ENCODE results near the gene ATXN1.

DNA sequence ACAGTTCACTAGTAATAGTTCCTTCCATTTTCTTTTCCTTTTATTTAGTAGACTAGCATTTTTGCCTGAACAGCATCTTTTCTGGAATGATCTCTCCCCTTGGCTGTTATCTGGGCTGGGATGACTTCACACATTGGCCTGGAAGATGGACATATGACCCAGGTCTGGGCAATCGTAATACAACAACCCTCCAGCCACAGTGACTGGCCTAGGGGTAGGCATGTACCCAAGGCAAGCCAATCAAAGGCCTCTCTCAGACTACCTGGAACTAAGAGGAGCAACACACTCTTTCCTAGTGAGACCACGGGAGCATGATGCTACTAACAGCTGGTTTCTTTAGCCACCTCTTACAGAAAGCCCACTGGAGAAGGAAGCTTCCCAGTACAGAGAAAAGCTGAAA, 270.6 kb downstream of the ATXN1 start:
- TF ChIP-seq, protein P1, sequence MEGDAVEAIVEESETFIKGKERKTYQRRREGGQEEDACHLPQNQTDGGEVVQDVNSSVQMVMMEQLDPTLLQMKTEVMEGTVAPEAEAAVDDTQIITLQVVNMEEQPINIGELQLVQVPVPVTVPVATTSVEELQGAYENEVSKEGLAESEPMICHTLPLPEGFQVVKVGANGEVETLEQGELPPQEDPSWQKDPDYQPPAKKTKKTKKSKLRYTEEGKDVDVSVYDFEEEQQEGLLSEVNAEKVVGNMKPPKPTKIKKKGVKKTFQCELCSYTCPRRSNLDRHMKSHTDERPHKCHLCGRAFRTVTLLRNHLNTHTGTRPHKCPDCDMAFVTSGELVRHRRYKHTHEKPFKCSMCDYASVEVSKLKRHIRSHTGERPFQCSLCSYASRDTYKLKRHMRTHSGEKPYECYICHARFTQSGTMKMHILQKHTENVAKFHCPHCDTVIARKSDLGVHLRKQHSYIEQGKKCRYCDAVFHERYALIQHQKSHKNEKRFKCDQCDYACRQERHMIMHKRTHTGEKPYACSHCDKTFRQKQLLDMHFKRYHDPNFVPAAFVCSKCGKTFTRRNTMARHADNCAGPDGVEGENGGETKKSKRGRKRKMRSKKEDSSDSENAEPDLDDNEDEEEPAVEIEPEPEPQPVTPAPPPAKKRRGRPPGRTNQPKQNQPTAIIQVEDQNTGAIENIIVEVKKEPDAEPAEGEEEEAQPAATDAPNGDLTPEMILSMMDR (conservative IDR thresholded peaks at IDR 0.05; ENCODE audit: low read length): no peak
- TF ChIP-seq EZH2phosphoT487 (IDR thresholded peaks at IDR 0.05; ENCODE audit: borderline replicate concordance): no peak

All from Loucy (cell line).